GM21619 (cell line): Measurements from ENCODE around the gene AEBP2.

Experiments
- ATAC-seq: cut with Tn5 transposase; IDR thresholded peaks from one replicate; pipeline ENCODE4 v1.9.1; 2021; ENCODE audit not compliant: unreplicated experiment

The AEBP2 gene

DNA sequence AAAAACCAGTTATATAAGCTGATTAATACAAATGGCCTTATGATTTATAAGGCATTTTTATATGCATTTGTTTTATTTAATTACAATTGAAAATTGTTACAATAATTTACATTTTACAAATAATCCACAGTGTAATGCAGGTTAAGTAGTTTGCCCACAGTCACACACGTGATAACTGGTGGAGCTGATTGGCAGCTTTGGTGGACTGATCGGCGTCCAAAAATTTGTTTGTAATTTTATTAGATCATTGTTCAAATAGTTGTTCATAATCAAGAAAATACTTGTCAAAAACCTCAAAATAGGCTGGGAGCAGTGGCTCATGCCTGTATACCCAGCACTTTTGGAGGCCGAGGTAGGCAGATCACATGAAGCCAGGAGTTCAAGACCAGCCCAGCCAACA is 59.7 kb downstream of the AEBP2 start:
- no peak for ATAC-seq

DNA sequence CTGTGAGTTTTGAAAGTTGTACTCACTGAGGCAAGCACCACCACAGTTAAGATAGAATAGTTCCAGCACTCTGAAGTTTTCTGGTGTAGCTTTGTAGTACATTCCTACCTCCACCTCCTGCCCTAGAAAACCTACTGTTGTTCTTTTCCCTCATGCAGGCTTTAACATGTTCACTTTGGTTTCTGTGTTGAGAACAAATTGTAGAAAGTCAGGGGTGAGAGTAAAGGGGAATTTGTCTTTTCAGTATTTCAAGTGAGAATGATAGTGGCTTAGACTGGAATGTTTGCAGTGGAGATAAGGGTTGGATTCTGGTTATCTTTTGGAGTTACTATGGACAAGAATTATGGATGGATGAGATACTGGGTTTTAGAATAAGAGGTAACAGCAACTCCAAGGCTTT is 67.2 kb downstream of the AEBP2 start:
- ATAC-seq: no peak

DNA sequence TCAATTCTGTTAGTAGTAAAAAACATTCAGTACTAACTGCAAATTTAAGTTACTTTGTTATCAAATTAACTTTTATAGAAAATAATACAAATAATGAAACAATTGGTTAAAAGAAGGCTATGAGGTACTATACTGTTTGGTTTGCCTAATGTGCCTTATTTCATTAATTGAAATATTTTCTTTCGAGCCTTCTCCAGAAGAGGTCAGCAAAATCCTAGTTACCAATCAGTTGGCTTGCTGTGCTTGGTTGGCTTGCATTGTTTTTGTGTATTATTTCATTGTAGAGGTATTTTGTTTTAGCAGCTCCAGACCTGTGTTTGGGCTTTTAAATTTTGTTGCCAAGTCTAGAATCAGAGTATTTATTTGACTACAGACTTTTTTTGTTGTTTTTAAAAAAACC is 68.5 kb downstream of the AEBP2 start:
- ATAC-seq: no peak

DNA sequence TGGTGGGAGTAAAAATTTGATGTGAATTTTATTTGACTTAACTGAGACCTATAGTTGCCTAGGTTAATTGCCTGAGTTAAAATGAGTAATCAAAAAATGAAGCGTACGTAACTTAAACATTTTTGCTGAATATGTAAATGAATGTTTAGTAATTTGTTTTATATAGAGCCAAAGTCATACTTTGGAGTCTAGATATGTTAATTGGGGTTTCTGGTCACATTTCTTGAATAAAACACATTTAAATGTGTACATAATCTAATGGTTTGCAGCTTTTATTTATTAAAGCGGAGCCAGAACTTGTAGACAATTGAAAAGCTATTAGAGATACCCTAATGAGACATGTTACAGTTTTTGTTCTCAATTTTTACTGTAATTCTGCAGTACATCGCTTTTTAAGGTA is 71.2 kb downstream of the AEBP2 start:
- ATAC-seq: no peak

DNA sequence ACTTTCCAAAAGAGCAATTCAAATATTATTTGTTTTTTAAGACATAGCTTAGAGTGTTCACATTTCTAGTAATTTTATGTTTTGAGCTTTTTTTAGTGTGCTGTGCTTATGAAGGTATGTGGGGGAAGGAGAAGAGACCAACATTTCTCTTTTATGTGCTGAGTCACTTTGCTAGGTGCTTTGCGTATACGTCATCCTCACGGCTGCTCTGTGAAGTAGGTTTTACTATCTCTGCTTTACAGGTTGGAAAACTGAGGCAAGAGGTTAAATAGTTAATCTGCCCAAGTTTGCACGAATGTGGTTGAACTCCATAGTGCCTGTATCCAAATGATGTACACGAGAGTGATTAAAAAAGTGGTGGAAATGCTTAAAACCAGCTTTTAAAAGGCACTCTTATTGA is 75.9 kb downstream of the AEBP2 start:
- no peak for ATAC-seq

DNA sequence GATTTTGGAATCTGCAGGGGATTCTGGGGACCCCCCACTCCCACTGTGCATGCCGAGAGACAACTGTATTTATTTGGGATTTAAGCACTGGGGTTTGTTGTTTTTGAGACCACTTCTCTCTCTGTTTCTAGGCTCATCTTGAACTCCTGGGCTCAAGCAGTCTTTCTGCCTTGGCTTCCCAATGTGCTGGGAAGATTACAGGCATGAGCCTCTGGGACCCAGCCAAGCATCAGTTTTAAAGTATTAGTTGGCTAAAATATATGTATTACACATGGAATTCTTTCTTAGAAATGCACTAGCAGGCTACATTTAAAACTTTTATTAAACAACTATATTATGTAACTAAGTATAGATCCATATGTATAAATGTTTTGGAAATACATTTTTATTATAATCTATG is 78.3 kb downstream of the AEBP2 start:
- no peak for ATAC-seq

DNA sequence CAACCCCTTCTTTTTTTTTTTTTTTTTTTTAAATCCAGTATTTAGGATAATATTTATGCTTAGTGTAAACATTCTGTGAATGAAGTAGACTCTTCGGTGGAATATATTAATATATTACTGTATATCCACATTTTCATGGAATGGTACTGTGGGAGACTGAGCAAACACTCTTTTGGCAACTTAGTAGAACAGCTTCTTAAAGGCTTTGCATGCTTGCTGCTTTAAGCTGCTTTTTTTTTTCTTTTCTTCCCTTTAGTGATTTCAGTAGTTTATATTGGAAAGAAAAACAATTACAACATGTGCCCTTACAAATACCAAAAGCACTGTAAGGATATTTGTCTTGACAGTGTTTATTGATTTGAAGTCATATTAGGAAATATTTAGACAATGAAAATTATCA is 78.9 kb downstream of the AEBP2 start:
- ATAC-seq: no peak

DNA sequence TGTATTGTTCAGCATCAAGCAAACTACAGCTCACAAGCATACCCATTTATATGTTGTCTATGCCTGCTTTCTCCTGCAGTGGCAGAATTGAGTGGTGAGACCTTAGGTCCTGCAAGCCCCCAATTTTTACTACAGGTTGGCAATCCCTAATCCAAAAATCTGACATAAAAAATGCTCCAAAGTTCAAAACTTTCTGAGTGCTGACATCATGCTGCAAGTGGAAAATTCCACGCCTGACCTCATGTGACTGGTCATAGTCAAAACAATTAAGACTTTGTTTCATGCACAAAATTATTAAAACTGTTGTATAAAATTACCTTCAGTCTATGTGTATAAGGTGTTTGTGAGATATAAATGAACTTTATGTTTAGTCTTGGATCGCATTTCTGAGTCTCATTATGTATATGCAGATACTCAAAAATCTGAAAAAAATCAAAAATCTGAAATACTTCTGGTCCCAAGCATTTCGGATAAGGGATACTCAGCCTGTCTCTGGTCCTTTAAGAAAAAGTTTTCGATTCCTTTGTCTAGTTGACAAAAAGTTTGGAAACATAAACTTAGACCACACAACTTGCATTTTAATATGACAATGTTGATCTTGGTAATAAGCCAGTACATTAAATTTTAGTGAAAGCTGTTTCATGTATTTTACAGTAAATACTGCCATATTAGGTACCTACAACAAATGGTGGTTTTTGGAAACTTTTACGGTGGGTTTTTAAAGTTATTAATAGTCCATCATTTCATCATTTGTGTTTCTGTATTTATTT is 81.5 kb downstream of the AEBP2 start:
- ATAC-seq: no peak

DNA sequence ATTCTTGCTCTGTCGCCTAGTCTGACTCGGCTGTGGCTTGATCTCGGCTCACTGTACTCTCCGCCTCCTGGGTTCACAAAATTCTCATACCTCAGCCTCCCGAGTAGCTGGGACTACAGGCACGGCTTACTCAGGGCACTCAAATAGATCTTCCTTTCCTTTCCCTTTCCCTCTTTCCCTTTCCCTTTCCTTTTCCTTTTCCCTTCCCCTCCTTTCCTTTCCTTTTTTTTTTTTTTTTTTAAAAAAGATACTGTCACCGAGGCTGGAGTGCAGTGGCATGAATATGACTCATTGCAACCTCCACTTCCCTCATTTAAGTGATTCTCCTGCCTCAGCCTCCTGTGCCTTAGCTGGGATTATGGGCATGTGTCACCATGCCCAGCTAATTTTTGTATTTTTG is 86.0 kb downstream of the AEBP2 start:
- ATAC-seq: no peak

DNA sequence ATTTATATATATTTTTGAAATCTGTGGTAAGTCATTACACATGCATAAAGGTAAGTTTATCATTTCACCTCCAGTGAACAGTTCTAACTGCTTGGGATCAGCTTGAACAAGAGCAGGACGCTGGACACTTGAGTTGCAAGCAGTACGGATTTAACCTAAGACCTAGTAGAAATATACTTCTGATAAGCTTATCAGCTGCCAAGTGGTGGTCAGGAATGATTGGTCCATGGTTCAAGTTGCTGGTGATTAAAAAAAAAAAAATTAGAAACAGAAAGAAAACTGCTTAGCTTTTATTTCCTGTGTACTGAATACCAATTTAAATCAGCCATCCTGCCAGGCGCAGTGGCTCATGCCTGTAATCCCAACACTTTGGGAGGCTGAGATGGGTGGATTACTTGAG is 88.6 kb downstream of the AEBP2 start:
- no peak for ATAC-seq

DNA sequence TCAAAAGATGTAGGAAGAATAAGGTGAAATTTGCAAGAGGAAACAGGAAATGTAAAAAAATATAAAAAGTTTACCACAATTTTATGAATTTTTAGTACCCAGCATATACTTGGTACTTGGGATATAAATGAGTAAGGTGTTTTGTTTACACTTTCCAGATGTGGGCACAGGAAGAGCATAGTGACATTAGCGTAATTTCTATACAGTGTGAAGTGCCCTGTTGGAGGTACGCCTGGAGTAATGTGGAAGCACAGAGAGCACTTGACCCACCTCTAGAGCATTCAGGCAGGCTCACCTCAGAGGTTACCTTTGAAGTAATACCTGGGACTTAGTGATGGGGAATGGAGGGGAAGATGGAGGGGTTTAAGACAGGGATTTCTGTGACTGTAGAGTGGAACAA is 89.5 kb downstream of the AEBP2 start:
- no peak for ATAC-seq

DNA sequence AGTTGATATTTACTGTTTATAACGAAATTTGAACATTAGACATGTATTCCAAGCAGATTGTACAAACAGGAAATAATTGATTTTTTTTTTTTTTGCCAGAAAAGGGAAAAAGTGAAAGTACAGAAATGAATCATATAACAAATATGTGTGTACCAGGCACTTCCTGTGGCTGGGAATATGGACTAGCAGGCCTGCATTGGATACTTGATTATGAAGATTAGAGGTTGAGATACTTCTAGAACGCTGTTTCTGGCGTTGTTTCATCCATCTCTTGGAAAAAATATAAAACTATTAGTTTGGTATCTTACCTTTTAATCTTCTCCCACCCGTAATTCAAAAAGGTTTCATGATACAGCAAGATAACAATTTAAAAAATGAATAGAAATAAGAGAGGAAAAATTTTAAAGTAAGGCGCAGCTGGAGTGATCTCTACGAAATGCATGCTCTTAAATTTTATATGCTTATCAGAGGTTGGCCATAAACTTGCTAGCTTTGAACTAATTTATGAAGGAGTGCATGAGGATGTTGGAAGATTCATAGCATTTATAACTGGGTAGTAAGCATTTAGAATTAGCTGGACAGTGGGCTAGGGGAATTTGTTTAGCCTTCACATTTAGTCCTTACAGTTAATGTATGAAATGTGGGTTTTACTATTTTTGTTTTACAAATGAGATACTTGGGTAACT is 90.8 kb downstream of the AEBP2 start:
- ATAC-seq: no peak

DNA sequence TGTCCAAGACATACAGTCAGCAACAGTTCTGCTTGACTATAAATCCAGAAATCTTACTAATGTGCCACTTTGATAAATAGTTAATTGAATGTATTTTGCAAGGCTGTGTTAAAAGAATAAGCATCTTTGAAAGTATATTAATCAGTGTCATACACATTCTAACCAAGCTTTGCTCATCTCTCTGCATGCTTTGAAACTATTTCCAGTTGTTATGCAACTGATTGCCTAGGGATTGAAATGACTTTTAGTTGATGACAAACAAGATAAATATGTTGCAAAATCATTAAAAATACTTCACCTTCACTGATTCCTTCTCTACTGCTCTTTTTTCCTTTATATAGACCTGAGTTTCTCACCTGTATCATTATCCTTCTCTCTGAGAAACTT is 91.3 kb downstream of the AEBP2 start:
- no peak for ATAC-seq

DNA sequence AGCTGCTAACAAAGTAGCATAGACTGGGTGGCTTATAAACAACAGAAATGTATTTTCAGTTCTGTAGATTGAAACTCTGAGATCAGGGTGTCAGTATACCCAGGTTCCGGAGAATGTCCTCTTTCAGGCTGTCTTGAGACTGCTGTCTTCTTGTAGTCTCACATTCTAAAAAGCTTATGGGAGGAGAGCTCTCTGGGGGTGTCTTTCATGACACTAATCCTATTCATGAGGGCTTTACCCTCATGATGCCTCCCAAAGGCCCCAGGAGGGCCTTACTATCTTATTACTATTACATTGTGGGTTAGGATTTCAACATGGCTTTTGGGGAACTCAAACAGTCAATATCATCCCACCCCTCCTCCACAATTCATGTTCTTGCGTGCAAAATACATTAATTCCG is 94.3 kb downstream of the AEBP2 start:
- no peak for ATAC-seq

DNA sequence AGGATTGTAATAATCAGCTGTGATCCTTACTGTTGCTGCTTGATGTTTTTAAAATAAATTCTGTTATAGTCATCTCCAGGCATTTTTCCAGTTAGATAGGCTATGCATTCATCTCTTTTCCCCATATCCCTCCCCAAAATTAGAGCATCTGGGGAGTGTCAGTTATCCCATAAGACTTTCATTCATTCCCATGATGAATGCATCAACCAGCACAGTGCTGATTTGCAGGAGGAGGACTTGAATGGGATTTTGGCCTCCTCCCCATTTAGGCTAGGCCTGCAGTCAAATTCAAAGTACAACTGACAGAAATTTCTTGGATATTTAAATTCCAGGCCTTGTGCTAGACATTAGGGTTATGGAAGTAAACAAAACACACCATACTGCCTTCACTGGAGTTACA is 99.8 kb downstream of the AEBP2 start:
- ATAC-seq: no peak

DNA sequence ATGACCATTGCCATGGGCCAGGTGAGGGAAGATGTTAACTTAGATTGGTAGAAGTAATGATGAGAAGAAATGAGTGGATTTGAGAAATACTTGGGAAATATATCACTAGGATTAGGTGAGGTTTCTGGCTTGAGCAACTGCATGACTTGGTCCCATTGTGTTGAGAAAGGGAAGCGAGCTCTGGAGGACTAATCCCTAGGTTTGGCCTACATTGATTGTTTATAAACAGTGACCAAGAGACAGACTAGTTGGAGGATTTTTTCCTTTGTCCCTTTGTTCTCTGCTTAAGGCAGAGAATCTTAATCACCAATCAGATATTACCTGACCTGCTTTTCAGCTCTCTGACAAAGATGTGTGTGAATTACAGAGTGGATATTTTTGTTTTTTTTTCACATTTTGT is 100.5 kb downstream of the AEBP2 start:
- ATAC-seq: no peak

DNA sequence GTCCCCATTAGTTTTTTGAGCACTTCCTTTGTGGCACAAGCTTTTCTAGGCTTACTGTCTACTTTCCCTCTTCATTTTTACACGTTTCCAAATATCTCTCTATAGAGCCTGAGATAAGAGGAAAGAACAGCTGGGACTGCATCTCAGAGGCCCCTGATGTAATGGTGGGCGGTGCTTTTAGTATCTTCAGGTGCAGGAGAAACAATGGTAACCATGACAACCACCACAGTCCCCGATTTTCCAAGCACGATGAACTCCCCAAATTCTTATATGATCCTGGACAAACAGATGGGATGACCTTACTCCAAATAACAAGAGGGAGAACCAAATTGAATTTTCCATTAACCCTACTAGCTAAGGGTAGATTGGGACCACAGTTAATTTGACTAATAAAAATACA is 103.3 kb downstream of the AEBP2 start:
- ATAC-seq: no peak

DNA sequence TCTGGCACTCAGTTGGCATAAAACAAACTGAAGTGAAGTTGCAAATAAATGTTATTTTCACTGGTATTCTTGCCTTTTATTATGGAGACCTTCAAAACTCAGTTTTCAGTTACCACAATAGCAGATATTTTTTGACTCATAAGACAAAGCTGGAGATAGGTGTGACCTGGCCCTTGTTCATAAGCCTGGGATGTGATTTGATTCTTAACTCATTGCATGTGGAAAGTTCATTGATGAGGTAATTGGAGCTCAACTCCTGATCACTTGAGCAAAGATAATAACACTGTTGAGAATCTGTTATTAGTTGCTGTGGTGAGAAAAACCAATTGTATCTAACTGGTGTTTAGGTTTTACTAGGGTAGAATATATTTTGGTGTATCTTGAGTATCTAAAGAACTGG is 105.1 kb downstream of the AEBP2 start:
- ATAC-seq: no peak

DNA sequence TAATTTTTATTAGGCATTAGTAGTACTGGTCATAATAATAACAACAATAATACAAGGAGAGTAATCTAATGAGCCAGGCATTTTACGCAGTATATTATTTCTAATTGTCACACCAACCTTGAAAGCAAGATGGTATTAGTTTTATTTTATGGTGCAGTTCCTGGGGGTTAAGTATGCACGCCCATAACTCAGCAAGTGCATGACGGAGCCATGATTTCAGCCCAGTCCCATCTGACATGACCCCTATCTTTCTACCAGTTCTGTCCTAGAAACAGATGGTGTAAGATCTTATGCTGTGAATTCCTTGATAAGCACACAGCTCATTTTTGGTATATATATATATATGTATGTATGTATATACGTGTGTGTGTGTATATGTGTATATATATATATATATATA is 106.0 kb downstream of the AEBP2 start:
- ATAC-seq: no peak

DNA sequence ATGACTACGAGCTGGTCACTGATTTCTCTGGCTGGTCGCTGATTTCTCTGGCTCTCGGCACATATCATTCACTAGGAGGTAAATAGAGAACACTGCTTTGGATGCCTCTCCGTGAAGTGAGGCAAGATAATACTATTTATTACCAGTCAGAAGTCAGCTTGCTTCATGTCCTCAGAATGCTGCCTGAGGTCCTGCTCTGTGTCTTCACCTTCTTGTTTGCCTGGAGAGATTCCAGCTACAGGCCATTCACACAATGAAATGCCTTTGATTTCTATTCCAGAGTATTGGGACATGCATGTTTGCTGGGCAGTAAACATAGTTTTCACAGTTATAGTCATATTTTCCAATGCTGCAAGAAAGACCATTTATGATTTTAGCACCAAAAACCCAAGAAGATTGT is 106.7 kb downstream of the AEBP2 start:
- ATAC-seq: no peak

DNA sequence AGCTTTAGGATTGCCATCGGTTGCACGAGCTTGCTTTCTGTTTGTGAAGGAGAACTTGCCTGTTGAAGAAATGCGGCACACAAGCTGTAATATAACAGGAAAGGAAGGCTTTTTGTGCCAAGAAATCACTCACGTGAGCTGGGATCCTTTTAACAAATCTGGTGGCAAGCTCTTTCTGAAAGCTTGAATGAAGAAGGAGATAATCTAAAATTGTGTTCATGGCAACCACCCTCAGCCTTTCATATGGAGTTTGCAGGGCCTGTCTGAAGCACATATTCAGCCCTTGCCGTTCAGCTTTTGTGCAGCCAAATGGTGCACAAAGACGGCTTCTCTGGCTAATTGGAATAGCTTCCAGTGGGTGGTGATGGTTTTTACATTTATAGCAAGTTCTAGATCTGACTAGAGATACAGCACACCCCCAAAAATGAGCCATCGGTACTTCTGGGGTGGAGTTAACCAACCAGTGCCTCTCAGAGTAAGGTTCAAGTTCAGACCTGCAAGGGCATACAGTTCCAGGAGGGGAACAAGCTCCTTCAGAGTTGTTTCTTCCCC is 107.4 kb downstream of the AEBP2 start:
- no peak for ATAC-seq

DNA sequence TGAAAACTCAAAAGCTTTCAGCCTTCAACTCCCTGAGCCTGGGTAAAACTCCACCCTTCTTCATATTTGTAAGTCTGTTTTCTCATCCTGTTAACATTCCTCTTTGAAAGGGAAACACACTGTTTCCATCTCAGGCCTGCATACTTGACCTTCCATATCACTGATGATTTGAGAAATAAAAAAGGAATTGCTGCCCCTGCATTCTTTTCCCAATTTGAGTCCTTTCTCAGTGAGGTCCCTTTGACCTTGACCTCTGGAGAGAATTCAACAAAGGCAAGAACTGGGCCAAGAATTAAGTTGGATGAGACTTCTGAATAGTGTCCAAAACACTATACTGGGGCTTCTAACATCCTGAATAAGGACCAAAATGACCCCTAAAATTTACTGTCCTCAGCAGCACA is 108.0 kb downstream of the AEBP2 start:
- ATAC-seq: no peak

DNA sequence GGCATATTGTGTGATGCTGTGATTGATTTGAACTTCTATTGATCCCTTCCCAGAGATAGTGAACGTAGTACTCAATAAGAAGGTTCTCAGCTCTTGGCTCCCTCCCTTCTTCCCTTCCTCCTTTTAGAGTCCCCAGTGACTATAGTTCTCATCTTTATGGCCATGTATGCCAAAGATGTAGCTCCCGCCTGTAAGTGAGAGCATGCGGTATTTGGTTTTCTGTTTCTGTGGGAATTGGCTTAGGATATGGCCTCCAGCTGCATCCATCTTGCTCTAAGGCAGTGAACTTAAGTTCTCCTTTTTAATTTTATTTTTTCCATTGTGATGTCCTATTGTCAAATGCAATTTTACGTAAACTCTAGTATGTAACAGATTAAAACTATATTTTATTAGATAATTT is 109.5 kb downstream of the AEBP2 start:
- no peak for ATAC-seq
